NT2/D1 (cell line): ENCODE results near the gene WFS1.

ENCODE experiments used
- YY1 ChIP-seq: IDR thresholded peaks from 2 replicates; pipeline ENCODE4 v1.6.1; 2011; ENCODE audit not compliant: insufficient read length, insufficient read depth
- ZNF274 ChIP-seq: IDR thresholded peaks from 2 replicates; pipeline ENCODE4 v1.6.1; 2011; ENCODE audit warnings: mild to moderate bottlenecking, low read depth, low read length

GRCh38 chr4:6316461-6317003, 46.9 kb downstream of the WFS1 start:
- TF ChIP-seq ZNF274 (no peak), YY1 (no peak)
